H9 (cell line): ENCODE measurements around the gene AHNAK. TPM values are rescaled to one million over a fixed set of nuclear protein-coding genes. Genes with fewer than 3 reads are reported as not detected.

ENCODE experiments used
- DNase-seq: peaks from one replicate; pipeline ENCODE4 v3.0.0-alpha.2; 2017
- H2AFZ ChIP-seq: one replicate; pipeline ENCODE4 v1.6.1; 2013; ENCODE audit warnings: mild to moderate bottlenecking, low read length, control low read depth, moderate library complexity
- H2AK5ac ChIP-seq: 2 replicates; pipeline ENCODE4 v1.6.1; 2013; ENCODE audit warnings: low read length, control low read depth, mixed read lengths; ENCODE audit not compliant: insufficient read length
- H2BK120ac ChIP-seq: one replicate; pipeline ENCODE4 v1.6.1; 2013; ENCODE audit warnings: low read depth, mild to moderate bottlenecking, low read length, control low read depth, inconsistent platforms; ENCODE audit not compliant: poor library complexity, severe bottlenecking
- H2BK12ac ChIP-seq: 2 replicates; pipeline ENCODE4 v1.6.1; 2013; ENCODE audit warnings: low read length, control low read depth, mixed read lengths, low read depth; ENCODE audit not compliant: insufficient read length
- H2BK15ac ChIP-seq: 2 replicates; pipeline ENCODE4 v1.6.1; 2013; ENCODE audit warnings: low read depth, low read length, control low read depth
- H2BK20ac ChIP-seq: one replicate; pipeline ENCODE4 v1.6.1; 2013; ENCODE audit warnings: low read depth, mild to moderate bottlenecking, low read length, control low read depth, inconsistent platforms; ENCODE audit not compliant: poor library complexity, severe bottlenecking
- H2BK5ac ChIP-seq: 2 replicates; pipeline ENCODE4 v1.6.1; 2013; ENCODE audit warnings: low read length, control low read depth, mixed read lengths; ENCODE audit not compliant: insufficient read length
- H3K14ac ChIP-seq: 2 replicates; pipeline ENCODE4 v1.6.1; 2013; ENCODE audit warnings: low read length, control low read depth; ENCODE audit not compliant: insufficient read depth
- H3K18ac ChIP-seq: 2 replicates; pipeline ENCODE4 v1.6.1; 2013; ENCODE audit warnings: low read depth, mild to moderate bottlenecking, mixed read lengths, low read length, control low read depth; ENCODE audit not compliant: insufficient read length
- H3K23ac ChIP-seq: 2 replicates; pipeline ENCODE4 v1.6.1; 2013; ENCODE audit warnings: low read length, control low read depth, mixed read lengths, low read depth; ENCODE audit not compliant: insufficient read length
- H3K23me2 ChIP-seq: 2 replicates; pipeline ENCODE4 v1.6.1; 2013; ENCODE audit warnings: low read depth, mild to moderate bottlenecking, mixed read lengths, low read length, control low read depth; ENCODE audit not compliant: insufficient read length, poor library complexity, severe bottlenecking
- H3K27ac ChIP-seq: 2 replicates; pipeline ENCODE4 v1.5.1; 2013; ENCODE audit warnings: low read length, control low read depth, mixed read lengths, low read depth; ENCODE audit not compliant: insufficient read length
- H3K27me3 ChIP-seq: 2 replicates; pipeline ENCODE4 v1.6.1; 2013; ENCODE audit warnings: low read length, control low read depth, inconsistent platforms; ENCODE audit not compliant: insufficient read depth
- H3K4ac ChIP-seq: 2 replicates; pipeline ENCODE4 v1.6.1; 2013; ENCODE audit warnings: low read depth, mild to moderate bottlenecking, control low read depth, inconsistent platforms, low read length, moderate library complexity
- H3K4me1 ChIP-seq: 2 replicates; pipeline ENCODE4 v1.6.1; 2013; ENCODE audit warnings: low read length, control low read depth, inconsistent platforms; ENCODE audit not compliant: insufficient read depth
- H3K4me2 ChIP-seq: 2 replicates; pipeline ENCODE4 v1.6.1; 2013; ENCODE audit warnings: low read length, control low read depth, mixed read lengths; ENCODE audit not compliant: insufficient read length, insufficient read depth
- H3K56ac ChIP-seq: 2 replicates; pipeline ENCODE4 v1.6.1; 2013; ENCODE audit warnings: low read depth, mild to moderate bottlenecking, mixed read lengths, low read length, control low read depth; ENCODE audit not compliant: insufficient read length
- H3K79me1 ChIP-seq: 2 replicates; pipeline ENCODE4 v1.6.1; 2013; ENCODE audit warnings: low read depth, mild to moderate bottlenecking, moderate library complexity, low read length, control low read depth, inconsistent platforms; ENCODE audit not compliant: insufficient read depth, poor library complexity, severe bottlenecking
- H3K79me2 ChIP-seq: 2 replicates; pipeline ENCODE4 v1.6.1; 2013; ENCODE audit warnings: low read length, control low read depth, inconsistent platforms; ENCODE audit not compliant: insufficient read depth
- H3K9ac ChIP-seq: 2 replicates; pipeline ENCODE4 v1.6.1; 2013; ENCODE audit warnings: low read length, control low read depth, mixed read lengths; ENCODE audit not compliant: insufficient read length; ENCODE audit errors: extremely low read depth
- H3K9me3 ChIP-seq: one replicate; pipeline ENCODE4 v1.6.1; 2013; ENCODE audit warnings: low read depth, low read length, inconsistent platforms; ENCODE audit not compliant: control insufficient read depth
- H3T11ph ChIP-seq: one replicate; pipeline ENCODE4 v1.6.1; 2013; ENCODE audit warnings: mild to moderate bottlenecking, low read length, control low read depth, inconsistent platforms
- H4K20me1 ChIP-seq: one replicate; pipeline ENCODE4 v1.6.1; 2013; ENCODE audit not compliant: control insufficient read depth, insufficient read length, insufficient read depth
- H4K5ac ChIP-seq: 2 replicates; pipeline ENCODE4 v1.6.1; 2013; ENCODE audit warnings: low read depth, mild to moderate bottlenecking, mixed read lengths, low read length, control low read depth; ENCODE audit not compliant: insufficient read length
- H4K8ac ChIP-seq: replicated peaks from 2 replicates; pipeline ENCODE4 v1.6.1; 2013; ENCODE audit warnings: low read length, control low read depth, mixed read lengths, low read depth; ENCODE audit not compliant: insufficient read length
- H4K91ac ChIP-seq: 2 replicates; pipeline ENCODE4 v1.6.1; 2013; ENCODE audit warnings: low read depth, mild to moderate bottlenecking, moderate library complexity, mixed read lengths, low read length, control low read depth; ENCODE audit not compliant: insufficient read length
- H3K27ac Mint-ChIP-seq, 3 experiments: 2 replicates in 2 of 3; 3 replicates in 1 of 3; pipeline ENCODE4 v1.8.0; 2020 to 2021; ENCODE audit warnings: mixed read lengths in 3 of 3, mild to moderate bottlenecking in 1 of 3, moderate library complexity in 1 of 3
- H3K27me3 Mint-ChIP-seq: 2 replicates; pipeline ENCODE4 v1.8.0; 2021; ENCODE audit warnings: low read depth, mild to moderate bottlenecking, moderate library complexity, mixed read lengths
- H3K36me3 Mint-ChIP-seq, 3 experiments: 2 replicates in 2 of 3; 3 replicates in 1 of 3; pipeline ENCODE4 v1.8.0; 2020 to 2021; ENCODE audit warnings: low read depth in 3 of 3, mixed read lengths in 3 of 3; ENCODE audit not compliant: insufficient read depth in 1 of 3
- H3K4me1 Mint-ChIP-seq, 2 experiments: 2 replicates each; pipeline ENCODE4 v1.8.0; 2020; ENCODE audit warnings: mixed read lengths in 2 of 2
- H3K4me3 Mint-ChIP-seq, 2 experiments: 2 replicates in 1 of 2; 3 replicates in 1 of 2; pipeline ENCODE4 v1.8.0; 2020 to 2021; ENCODE audit warnings: mild to moderate bottlenecking in 2 of 2, mixed read lengths in 2 of 2, moderate library complexity in 1 of 2
- H3K9me3 Mint-ChIP-seq, 2 experiments: 2 replicates in 1 of 2; 3 replicates in 1 of 2; pipeline ENCODE4 v1.8.0; 2020; ENCODE audit warnings: mild to moderate bottlenecking in 2 of 2, mixed read lengths in 2 of 2, moderate library complexity in 1 of 2
- WGBS: extraction: QIAGEN DNeasy Blood & Tissue Kit; methylation state at CpG from one replicate; pipeline ENCODE4 v1.1.7; 2013; ENCODE audit warnings: missing lambda C conversion rate, low lambda C conversion rate, mixed read lengths; ENCODE audit not compliant: insufficient read length; ENCODE audit errors: extremely low coverage; 5-methylcytosine and 5-hydroxymethylcytosine counted together
- total RNA-seq: library from RNA; stranded (reverse); gene quantifications from 2 replicates; pipeline ENCODE4 v1.2.1, GENCODE V29; 2021
- TF ChIP-seq, protein P1 (sequence below): fragments of 200-600 bp; sonication (generic); conservative IDR thresholded peaks from 3 replicates; pipeline ENCODE4 v1.8.0; 2021; ENCODE audit warnings: antibody characterized with exemption, mild to moderate bottlenecking

Gene AHNAK
- total RNA-seq, 1 experiment from 2014 or later, result 15.2 TPM

- H3K4me1 Mint-ChIP-seq, result peaks cover 17 to 26% of the 10 kb centered on the region in 2 experiments
- no peak overlapping the region for H2AFZ ChIP-seq
Measured at GRCh38 chr11:62427630-62428233, 118.9 kb downstream of the AHNAK start.

More at GRCh38 chr11:62427630-62428233, 118.9 kb downstream of the AHNAK start:
- no peak overlapping the region for H2BK12ac ChIP-seq
- H3K4me1 ChIP-seq, result 0 out of 2 replicates have a peak, but pooled peaks cover 3% of the 10 kb centered on the region
- no peak overlapping the region for H3K14ac ChIP-seq
- H3K79me1 ChIP-seq, result no peaks in the 10 kb centered on the region
- no peak overlapping the region for H3K4me2 ChIP-seq
- peaks cover 2% of the 10 kb centered on the region; the same call in 1 of the 2 replicates for H3K27me3 ChIP-seq
- H2AK5ac ChIP-seq, result no peak overlapping the region
- H4K5ac ChIP-seq, result no peak overlapping the region
- no peaks in the 10 kb centered on the region for H3K23me2 ChIP-seq
- no peak overlapping the region for H2BK20ac ChIP-seq
- no peak overlapping the region for H4K8ac ChIP-seq
- Mint-ChIP-seq H3K4me3 (no peak overlapping the region), H3K9me3 (peaks cover 2 to 4% of the 10 kb centered on the region in 2 experiments; a peak in 4 of 5 replicates), H3K27ac (no peak overlapping the region), H3K27me3 (peaks cover 42% of the 10 kb centered on the region), H3K36me3 (peaks cover 0 to 4% (median 0%) of the 10 kb centered on the region in 3 experiments; a peak in 1 of 7 replicates)
- no peak overlapping the region for H3K18ac ChIP-seq
- no peak overlapping the region for H4K91ac ChIP-seq
- H3K27ac ChIP-seq, result no peak overlapping the region
- H2BK15ac ChIP-seq, result no peak overlapping the region
- no peak overlapping the region for H3T11ph ChIP-seq
- no peak overlapping the region for H3K4ac ChIP-seq
- no CpG with 5 or more reads among the region's 6 CpGs for WGBS
- no peak overlapping the region for H3K9ac ChIP-seq
- H2BK120ac ChIP-seq, result no peak overlapping the region
- no peaks in the 10 kb centered on the region for H4K20me1 ChIP-seq
- no peaks in the 10 kb centered on the region for H3K9me3 ChIP-seq
- no peak for DNase-seq
- TF ChIP-seq, protein P1, sequence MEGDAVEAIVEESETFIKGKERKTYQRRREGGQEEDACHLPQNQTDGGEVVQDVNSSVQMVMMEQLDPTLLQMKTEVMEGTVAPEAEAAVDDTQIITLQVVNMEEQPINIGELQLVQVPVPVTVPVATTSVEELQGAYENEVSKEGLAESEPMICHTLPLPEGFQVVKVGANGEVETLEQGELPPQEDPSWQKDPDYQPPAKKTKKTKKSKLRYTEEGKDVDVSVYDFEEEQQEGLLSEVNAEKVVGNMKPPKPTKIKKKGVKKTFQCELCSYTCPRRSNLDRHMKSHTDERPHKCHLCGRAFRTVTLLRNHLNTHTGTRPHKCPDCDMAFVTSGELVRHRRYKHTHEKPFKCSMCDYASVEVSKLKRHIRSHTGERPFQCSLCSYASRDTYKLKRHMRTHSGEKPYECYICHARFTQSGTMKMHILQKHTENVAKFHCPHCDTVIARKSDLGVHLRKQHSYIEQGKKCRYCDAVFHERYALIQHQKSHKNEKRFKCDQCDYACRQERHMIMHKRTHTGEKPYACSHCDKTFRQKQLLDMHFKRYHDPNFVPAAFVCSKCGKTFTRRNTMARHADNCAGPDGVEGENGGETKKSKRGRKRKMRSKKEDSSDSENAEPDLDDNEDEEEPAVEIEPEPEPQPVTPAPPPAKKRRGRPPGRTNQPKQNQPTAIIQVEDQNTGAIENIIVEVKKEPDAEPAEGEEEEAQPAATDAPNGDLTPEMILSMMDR, result no peak
- H3K79me2 ChIP-seq, result no peaks in the 10 kb centered on the region
- H3K23ac ChIP-seq, result no peak overlapping the region
- H3K56ac ChIP-seq, result no peak overlapping the region
- no peak overlapping the region for H2BK5ac ChIP-seq
